ENCODE measurements around the gene DTNB.

DTNB gene

DNA sequence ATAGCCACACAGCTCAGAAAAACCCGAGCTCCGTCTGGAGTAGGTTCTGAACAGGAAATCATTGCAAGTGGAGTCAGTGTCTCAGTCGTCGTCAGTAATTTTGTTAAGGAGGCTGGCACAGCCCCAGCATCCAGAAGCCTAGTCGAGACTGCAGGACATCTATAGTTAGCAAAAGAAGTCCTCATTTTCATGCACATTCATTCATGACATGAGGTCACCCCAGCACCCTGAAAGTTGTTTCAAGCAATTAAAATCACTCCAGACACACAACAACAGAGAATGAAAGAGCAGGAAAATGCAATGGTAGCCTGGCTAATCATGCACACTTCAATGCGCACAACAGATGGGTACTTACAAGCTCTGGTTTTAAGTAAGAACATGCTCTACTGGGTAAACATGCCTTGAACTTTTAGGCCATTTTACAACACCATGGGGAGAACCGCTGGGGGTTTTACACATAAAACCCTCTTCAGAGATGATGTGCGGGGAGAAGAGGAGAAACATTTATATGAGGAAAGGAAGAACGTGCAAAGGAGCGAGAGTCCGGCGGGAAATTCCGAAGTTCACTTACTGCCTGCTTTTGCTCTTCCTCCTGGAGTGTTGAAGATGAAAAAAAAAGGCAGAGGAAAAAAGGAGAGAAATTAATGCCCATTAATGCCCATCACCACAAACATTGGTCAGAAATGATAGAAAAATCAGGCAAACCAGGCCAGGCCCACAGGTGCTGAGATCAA, 254.3 kb downstream of the DTNB start:
- no peak for TF ChIP-seq CEBPB (IDR thresholded peaks at IDR 0.05)

DNA sequence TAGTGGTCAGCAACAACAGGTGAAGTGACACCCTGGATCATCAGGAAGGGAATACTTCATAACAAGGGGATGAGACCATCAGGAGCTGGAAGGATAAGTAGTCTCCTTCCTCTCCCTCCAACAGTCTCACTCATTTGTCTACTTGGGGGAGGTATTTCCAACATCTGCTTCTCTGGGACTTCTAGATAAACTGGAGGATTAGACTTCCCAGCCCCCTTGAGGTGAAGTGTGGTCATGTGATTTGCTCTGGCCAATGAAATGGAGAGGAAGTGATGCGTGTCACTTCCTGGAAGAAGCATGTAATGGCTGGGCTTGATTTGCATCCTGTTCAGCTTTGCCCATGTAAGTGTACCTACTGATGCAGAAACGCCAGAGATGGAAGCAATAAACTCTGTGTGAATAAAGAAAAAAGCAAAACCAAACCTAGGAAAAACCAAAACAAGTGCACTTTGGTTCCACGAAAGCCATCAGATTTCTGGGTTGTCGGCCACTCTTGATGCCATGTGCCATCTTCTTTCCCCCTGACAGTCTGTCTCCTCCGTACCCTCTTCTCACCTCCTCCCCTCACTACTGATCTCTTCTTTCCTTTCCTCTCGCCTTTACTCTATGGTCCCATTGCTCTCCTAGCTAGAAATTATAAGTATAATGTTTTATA, 255.5 kb downstream of the DTNB start:
- no peak for TF ChIP-seq TEAD4 (IDR thresholded peaks at IDR 0.05)
- TF ChIP-seq, protein P1, sequence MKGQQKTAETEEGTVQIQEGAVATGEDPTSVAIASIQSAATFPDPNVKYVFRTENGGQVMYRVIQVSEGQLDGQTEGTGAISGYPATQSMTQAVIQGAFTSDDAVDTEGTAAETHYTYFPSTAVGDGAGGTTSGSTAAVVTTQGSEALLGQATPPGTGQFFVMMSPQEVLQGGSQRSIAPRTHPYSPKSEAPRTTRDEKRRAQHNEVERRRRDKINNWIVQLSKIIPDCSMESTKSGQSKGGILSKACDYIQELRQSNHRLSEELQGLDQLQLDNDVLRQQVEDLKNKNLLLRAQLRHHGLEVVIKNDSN (IDR thresholded peaks at IDR 0.05): peak; percentile 73

DNA sequence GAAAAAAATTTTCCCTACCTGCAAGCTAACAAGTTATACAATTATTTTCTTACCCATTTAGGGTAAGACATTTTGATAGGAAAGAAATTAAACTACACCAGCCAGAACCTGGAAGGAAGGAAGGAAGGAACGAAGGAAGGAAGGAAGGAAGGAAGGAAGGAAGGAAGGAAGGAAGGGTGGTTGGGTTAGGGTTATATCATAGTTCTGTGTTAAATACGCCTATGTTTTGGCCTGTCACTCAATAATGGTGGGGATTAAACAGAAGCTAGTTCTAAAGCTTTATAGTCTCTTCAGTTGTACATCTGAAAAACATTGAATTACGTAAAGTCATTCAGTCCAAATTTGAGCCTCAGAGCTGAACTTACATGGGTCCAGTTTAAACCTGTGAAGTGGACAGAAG, 256.7 kb downstream of the DTNB start:
- TF ChIP-seq YY1 (IDR thresholded peaks at IDR 0.05; ENCODE audit: low read depth) (no peak), TAF1 (IDR thresholded peaks at IDR 0.05; ENCODE audit: low read depth) (no peak), TEAD4 (IDR thresholded peaks at IDR 0.05) (no peak), ZBTB7A (IDR thresholded peaks at IDR 0.05; ENCODE audit: low read depth) (no peak)

DNA sequence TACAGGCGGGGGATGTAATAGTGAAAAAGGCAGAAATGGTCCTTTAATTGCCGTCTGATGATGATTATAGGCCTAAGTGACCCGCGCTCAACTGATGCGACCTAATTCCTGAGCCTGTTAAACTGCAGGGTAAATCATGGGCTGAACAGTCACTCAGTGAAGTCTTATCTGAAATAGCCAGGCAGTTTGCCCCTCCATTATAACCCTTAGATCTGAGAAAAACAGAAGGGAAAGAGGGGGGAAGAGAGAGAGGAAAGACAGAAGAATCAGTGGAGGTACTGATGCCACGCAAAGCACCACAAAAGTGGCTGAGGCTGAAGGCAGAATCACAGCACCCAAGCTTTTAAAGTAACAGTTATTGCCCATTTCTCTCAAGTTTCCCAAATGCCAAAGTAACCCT, 258.6 kb downstream of the DTNB start:
- TF ChIP-seq, protein P2, sequence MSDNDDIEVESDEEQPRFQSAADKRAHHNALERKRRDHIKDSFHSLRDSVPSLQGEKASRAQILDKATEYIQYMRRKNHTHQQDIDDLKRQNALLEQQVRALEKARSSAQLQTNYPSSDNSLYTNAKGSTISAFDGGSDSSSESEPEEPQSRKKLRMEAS (IDR thresholded peaks at IDR 0.05): no peak
- no peak for TF ChIP-seq EP300 (IDR thresholded peaks at IDR 0.05; ENCODE audit: borderline replicate concordance)
- TF ChIP-seq NFIC (IDR thresholded peaks at IDR 0.05): no peak
- TF ChIP-seq FOXM1 (IDR thresholded peaks at IDR 0.05; ENCODE audit: borderline replicate concordance, low read depth): no peak
- no peak for TF ChIP-seq TEAD4 (IDR thresholded peaks at IDR 0.05)
- no peak for TF ChIP-seq CREB1 (IDR thresholded peaks at IDR 0.05; ENCODE audit: low read depth)
- TF ChIP-seq RAD21 (IDR thresholded peaks at IDR 0.05; ENCODE audit: low read depth): no peak
- no peak for TF ChIP-seq ZBTB7A (IDR thresholded peaks at IDR 0.05; ENCODE audit: low read depth)
- TF ChIP-seq YY1 (IDR thresholded peaks at IDR 0.05; ENCODE audit: low read depth): no peak
- no peak for TF ChIP-seq TCF12 (IDR thresholded peaks at IDR 0.05; ENCODE audit: low read depth)

DNA sequence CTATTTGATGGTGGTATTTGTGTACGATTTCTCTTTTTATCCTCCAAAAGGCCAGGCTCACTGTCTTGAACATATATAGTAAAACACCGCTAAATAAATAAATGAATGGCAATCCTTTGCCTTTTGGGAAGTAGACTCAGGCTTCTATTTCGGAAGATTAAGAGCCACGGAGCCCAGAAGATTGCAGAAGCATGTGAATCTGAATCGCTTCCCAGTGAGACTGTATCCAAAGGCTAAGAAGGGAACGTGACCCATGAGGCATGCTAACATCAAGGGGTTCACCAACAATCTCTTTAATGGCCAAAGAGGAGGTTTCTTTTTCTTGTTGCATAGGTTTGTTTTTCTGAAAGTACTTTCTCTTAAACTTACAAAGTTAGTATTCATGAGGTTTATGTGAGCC, 261.6 kb downstream of the DTNB start:
- TF ChIP-seq, protein P1 (IDR thresholded peaks at IDR 0.05): no peak

DNA sequence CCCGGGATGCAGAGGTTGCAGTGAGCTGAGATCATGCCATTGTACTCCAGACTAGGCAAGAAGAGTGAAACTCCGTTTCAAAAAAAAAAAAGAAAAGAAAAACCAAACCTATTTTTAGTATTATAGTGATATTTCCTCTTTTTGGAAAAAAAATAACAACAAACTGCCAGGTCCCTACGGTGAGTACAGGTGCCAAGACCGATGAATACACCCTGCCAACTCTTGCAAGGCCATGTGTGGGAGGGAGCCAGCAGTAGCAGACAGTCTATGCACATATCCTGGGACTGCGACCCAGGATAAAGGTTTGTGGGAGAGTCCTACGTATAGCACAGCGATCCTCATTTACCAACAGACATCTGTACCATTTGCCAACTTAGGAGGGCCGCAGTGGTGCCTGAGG, 262.1 kb downstream of the DTNB start:
- no peak for TF ChIP-seq YY1 (IDR thresholded peaks at IDR 0.05; ENCODE audit: low read depth)

DNA sequence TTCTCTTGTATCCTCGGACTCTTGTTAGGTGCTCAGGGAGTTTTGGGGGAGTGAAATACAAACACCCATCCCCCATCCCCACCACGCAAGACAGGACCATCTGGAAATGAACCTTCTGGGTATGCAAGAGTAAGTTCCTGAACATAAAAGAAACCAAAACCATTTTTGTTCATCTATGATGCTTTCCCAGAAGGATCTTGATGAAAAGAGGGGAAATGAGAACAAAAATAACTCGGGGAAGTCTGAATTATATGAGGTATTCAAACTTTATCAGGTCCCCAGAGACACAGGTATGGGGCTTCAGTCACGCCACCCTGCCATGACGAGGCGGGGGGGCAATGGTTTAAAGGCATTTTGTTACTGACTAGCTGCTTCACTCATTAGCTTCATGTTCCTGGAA, 263.0 kb downstream of the DTNB start:
- no peak for TF ChIP-seq EGR1 (IDR thresholded peaks at IDR 0.05)
- TF ChIP-seq, protein P3, sequence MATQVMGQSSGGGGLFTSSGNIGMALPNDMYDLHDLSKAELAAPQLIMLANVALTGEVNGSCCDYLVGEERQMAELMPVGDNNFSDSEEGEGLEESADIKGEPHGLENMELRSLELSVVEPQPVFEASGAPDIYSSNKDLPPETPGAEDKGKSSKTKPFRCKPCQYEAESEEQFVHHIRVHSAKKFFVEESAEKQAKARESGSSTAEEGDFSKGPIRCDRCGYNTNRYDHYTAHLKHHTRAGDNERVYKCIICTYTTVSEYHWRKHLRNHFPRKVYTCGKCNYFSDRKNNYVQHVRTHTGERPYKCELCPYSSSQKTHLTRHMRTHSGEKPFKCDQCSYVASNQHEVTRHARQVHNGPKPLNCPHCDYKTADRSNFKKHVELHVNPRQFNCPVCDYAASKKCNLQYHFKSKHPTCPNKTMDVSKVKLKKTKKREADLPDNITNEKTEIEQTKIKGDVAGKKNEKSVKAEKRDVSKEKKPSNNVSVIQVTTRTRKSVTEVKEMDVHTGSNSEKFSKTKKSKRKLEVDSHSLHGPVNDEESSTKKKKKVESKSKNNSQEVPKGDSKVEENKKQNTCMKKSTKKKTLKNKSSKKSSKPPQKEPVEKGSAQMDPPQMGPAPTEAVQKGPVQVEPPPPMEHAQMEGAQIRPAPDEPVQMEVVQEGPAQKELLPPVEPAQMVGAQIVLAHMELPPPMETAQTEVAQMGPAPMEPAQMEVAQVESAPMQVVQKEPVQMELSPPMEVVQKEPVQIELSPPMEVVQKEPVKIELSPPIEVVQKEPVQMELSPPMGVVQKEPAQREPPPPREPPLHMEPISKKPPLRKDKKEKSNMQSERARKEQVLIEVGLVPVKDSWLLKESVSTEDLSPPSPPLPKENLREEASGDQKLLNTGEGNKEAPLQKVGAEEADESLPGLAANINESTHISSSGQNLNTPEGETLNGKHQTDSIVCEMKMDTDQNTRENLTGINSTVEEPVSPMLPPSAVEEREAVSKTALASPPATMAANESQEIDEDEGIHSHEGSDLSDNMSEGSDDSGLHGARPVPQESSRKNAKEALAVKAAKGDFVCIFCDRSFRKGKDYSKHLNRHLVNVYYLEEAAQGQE (IDR thresholded peaks at IDR 0.05; ENCODE audit: low read depth): no peak
- TF ChIP-seq ZBTB7A (IDR thresholded peaks at IDR 0.05; ENCODE audit: low read depth): no peak
- no peak for TF ChIP-seq EP300 (IDR thresholded peaks at IDR 0.05; ENCODE audit: borderline replicate concordance)
- no peak for TF ChIP-seq CREB1 (IDR thresholded peaks at IDR 0.05; ENCODE audit: low read depth)
- TF ChIP-seq FOXM1 (IDR thresholded peaks at IDR 0.05; ENCODE audit: borderline replicate concordance, low read depth): no peak
- no peak for TF ChIP-seq TAF1 (IDR thresholded peaks at IDR 0.05; ENCODE audit: low read depth)
- TF ChIP-seq NFIC (IDR thresholded peaks at IDR 0.05): no peak
- no peak for TF ChIP-seq RAD21 (IDR thresholded peaks at IDR 0.05; ENCODE audit: low read depth)
- no peak for TF ChIP-seq CEBPB (IDR thresholded peaks at IDR 0.05)
- TF ChIP-seq YY1 (IDR thresholded peaks at IDR 0.05; ENCODE audit: low read depth): no peak
- TF ChIP-seq TCF12 (IDR thresholded peaks at IDR 0.05; ENCODE audit: low read depth): no peak

DNA sequence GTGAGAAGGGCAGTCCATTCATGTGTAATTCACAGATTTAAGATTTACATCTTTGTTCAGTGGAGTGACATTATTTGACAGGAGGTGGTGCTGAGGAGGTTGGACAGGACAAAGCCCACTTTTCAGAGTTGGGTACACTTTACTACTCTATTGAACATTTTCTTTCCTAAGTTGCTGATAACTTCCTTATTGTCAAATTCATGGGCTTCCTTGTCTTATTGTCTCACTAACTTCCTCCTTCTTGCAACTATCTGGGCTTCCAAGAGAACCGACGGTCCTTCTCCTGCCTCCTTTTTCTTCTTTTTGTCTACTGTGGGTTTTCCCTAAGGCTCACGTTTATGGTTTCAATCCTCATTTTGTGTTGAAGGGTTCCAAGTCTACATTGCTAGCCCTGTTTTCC, 263.9 kb downstream of the DTNB start:
- no peak for TF ChIP-seq ZBTB7A (IDR thresholded peaks at IDR 0.05; ENCODE audit: low read depth)
- TF ChIP-seq TAF1 (IDR thresholded peaks at IDR 0.05; ENCODE audit: low read depth): no peak
- TF ChIP-seq TCF12 (IDR thresholded peaks at IDR 0.05; ENCODE audit: low read depth): no peak
- TF ChIP-seq EP300 (IDR thresholded peaks at IDR 0.05; ENCODE audit: borderline replicate concordance): no peak
- TF ChIP-seq RAD21 (IDR thresholded peaks at IDR 0.05; ENCODE audit: low read depth): no peak
- TF ChIP-seq, protein P3 (IDR thresholded peaks at IDR 0.05; ENCODE audit: low read depth): no peak
